Ishikawa (cell line): Measurements from ENCODE around the gene GSDMA.

ENCODE experiments used
- CREB1 ChIP-seq: IDR thresholded peaks from 2 replicates; pipeline ENCODE4 v1.6.1; 2012; ENCODE audit warnings: low read depth
- EP300 ChIP-seq: IDR thresholded peaks from 2 replicates; pipeline ENCODE4 v1.6.1; 2012; ENCODE audit warnings: borderline replicate concordance
- TEAD4 ChIP-seq: IDR thresholded peaks from 2 replicates; pipeline ENCODE4 v1.6.1; 2012

- no peak for TF ChIP-seq CREB1
- TF ChIP-seq EP300 = no peak
- TF ChIP-seq TEAD4 = no peak
These were observed 43.6 kb upstream of the GSDMA start for GRCh38 chr17:39919087-39919683.
